ENCODE results near the gene ZBTB7A.

ZBTB7A gene

GRCh38 chr19:4063369-4064148, 3.1 kb downstream of the ZBTB7A start:
- no peak for DNase-seq (ENCODE audit: low read depth in 2 of 2)
- peak overlapping the region; percentile 72 to 79 for H3K4me3 ChIP-seq (replicated peaks in 1 of 2; ENCODE audit: low read depth in 2 of 2, low read length in 2 of 2)
- TF ChIP-seq, protein P1, sequence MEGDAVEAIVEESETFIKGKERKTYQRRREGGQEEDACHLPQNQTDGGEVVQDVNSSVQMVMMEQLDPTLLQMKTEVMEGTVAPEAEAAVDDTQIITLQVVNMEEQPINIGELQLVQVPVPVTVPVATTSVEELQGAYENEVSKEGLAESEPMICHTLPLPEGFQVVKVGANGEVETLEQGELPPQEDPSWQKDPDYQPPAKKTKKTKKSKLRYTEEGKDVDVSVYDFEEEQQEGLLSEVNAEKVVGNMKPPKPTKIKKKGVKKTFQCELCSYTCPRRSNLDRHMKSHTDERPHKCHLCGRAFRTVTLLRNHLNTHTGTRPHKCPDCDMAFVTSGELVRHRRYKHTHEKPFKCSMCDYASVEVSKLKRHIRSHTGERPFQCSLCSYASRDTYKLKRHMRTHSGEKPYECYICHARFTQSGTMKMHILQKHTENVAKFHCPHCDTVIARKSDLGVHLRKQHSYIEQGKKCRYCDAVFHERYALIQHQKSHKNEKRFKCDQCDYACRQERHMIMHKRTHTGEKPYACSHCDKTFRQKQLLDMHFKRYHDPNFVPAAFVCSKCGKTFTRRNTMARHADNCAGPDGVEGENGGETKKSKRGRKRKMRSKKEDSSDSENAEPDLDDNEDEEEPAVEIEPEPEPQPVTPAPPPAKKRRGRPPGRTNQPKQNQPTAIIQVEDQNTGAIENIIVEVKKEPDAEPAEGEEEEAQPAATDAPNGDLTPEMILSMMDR (IDR thresholded peaks at IDR 0.05; ENCODE audit: low read depth, low read length): peak; percentile 17

GRCh38 chr19:4062419-4063368, 4.0 kb downstream of the ZBTB7A start:
- H3K4me3 ChIP-seq (replicated peaks in 1 of 2; ENCODE audit: low read depth in 2 of 2, low read length in 2 of 2): peak overlapping the region; percentile 72 to 79
- no peak for DNase-seq (ENCODE audit: low read depth in 2 of 2)
- TF ChIP-seq, protein P1 (IDR thresholded peaks at IDR 0.05; ENCODE audit: low read depth, low read length): no peak

GRCh38 chr19:4061683-4062418, 4.8 kb downstream of the ZBTB7A start:
- peak overlapping the region in 1 of 2 donors; percentile 41 for H3K4me3 ChIP-seq (replicated peaks in 1 of 2; ENCODE audit: low read depth in 2 of 2, low read length in 2 of 2)
- no peak for DNase-seq (ENCODE audit: low read depth in 2 of 2)
- TF ChIP-seq, protein P1 (IDR thresholded peaks at IDR 0.05; ENCODE audit: low read depth, low read length): no peak

GRCh38 chr19:4061178-4061682, 5.5 kb downstream of the ZBTB7A start:
- DNase-seq (ENCODE audit: low read depth in 2 of 2): peak; percentile 52 to 60
- TF ChIP-seq, protein P1 (IDR thresholded peaks at IDR 0.05; ENCODE audit: low read depth, low read length): no peak

GRCh38 chr19:4060621-4061177, 6.0 kb downstream of the ZBTB7A start:
- H3K4me3 ChIP-seq (replicated peaks in 1 of 2; ENCODE audit: low read depth in 2 of 2, low read length in 2 of 2): peak overlapping the region in 1 of 2 donors; percentile 41
- TF ChIP-seq, protein P1 (IDR thresholded peaks at IDR 0.05; ENCODE audit: low read depth, low read length): no peak
- DNase-seq (ENCODE audit: low read depth in 2 of 2): no peak

More at GRCh38 chr19:4061178-4061682, 5.5 kb downstream of the ZBTB7A start:
- H3K4me3 ChIP-seq (replicated peaks in 1 of 2; ENCODE audit: low read depth in 2 of 2, low read length in 2 of 2): peak overlapping the region in 1 of 2 donors; percentile 41

Data from cardiac fibroblast (primary cell).